ENCODE data around the gene SPDYE3. TPM values are rescaled to one million over a fixed set of nuclear protein-coding genes. Genes with fewer than 3 reads are reported as not detected.

SPDYE3 gene
- total and polyA plus RNA-seq, 2 of the 13 experiments (the other 11 are each of a cell fraction or from before 2014, with no cell fraction given), result not detected

DNA sequence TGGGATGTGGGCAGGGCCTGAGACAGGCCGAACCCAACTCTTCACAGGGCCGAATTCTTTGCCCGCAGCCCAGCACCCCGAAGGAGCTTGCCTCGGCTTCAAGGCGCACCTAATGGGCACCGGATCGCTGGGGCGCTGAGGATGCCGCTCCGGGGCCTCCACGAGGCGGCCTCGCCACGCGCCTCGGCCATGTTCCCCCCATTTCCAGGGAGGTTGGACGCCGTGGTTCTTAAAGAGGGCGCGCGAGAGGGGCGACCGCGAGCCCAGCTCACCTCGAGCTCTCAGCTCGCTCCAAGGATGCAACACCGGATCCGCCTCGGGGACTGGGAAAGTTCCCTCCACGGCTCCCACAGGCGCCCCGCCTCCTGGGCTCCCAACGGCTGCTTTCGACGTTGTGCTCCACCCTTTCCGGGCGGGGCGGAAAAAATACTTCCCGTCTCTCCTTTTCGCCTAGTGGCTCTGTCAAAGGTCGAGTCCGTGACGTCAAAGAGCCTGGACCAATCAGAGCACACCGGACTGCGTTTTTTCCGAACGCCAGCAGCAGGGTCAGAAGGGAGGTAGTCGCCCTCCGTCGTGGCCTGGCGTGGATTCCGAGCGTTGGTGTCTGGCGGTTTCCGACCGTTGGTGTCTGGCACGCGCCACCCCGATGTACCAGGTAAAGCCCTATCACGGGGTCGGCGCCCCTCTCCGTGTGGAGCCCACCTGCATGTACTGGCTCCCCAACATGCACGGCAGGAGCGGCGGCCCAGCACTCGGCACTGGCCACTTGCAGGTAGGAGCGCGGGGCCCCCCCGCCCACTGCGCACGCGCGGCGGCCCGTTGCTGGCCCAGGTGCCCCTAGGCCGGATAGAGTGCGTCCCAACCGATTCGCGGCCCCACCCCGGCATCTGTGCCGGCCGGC is 28.3 kb downstream of the SPDYE3 start (continued):
- TF ChIP-seq RFXAP (CRISPR knock-in tag; IDR thresholded peaks at IDR 0.05; ENCODE audit: borderline replicate concordance), result peak; percentile 95
- TF ChIP-seq ZNF543 (CRISPR knock-in tag; IDR thresholded peaks at IDR 0.05), result peak; percentile 42
- peak; percentile 89 for TF ChIP-seq RBFOX2 (IDR thresholded peaks at IDR 0.05; ENCODE audit: low read depth, low read length)
- peak; percentile 76 for TF ChIP-seq NAIF1 (CRISPR knock-in tag; IDR thresholded peaks at IDR 0.05; ENCODE audit: borderline replicate concordance)
- TF ChIP-seq, protein P1, sequence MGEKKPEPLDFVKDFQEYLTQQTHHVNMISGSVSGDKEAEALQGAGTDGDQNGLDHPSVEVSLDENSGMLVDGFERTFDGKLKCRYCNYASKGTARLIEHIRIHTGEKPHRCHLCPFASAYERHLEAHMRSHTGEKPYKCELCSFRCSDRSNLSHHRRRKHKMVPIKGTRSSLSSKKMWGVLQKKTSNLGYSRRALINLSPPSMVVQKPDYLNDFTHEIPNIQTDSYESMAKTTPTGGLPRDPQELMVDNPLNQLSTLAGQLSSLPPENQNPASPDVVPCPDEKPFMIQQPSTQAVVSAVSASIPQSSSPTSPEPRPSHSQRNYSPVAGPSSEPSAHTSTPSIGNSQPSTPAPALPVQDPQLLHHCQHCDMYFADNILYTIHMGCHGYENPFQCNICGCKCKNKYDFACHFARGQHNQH (CRISPR knock-in tag; IDR thresholded peaks at IDR 0.05), result peak; percentile 77
- TF ChIP-seq RFXANK (CRISPR knock-in tag; IDR thresholded peaks at IDR 0.05), result 0 out of 2 replicates have a peak, but pooled peaks have one; percentile 78
- TF ChIP-seq ZSCAN9 (CRISPR knock-in tag; IDR thresholded peaks at IDR 0.05; ENCODE audit: borderline replicate concordance), result peak; percentile 85; the same call in 1 of the 2 replicates
- TF ChIP-seq ZNF274 (CRISPR knock-in tag; IDR thresholded peaks at IDR 0.05), result peak; percentile 76; the same call in 1 of the 2 replicates
- peak; percentile 60; the same call in 1 of the 2 replicates for TF ChIP-seq ZNF337 (CRISPR knock-in tag; IDR thresholded peaks at IDR 0.05; ENCODE audit: borderline replicate concordance, low read depth)
- peak; percentile 57; the same call in 1 of the 2 replicates for TF ChIP-seq BORCS8-MEF2B (CRISPR knock-in tag; IDR thresholded peaks at IDR 0.05)
- TF ChIP-seq, protein P2, sequence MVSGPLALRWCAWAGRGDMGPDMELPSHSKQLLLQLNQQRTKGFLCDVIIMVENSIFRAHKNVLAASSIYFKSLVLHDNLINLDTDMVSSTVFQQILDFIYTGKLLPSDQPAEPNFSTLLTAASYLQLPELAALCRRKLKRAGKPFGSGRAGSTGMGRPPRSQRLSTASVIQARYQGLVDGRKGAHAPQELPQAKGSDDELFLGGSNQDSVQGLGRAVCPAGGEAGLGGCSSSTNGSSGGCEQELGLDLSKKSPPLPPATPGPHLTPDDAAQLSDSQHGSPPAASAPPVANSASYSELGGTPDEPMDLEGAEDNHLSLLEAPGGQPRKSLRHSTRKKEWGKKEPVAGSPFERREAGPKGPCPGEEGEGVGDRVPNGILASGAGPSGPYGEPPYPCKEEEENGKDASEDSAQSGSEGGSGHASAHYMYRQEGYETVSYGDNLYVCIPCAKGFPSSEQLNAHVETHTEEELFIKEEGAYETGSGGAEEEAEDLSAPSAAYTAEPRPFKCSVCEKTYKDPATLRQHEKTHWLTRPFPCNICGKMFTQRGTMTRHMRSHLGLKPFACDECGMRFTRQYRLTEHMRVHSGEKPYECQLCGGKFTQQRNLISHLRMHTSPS (CRISPR knock-in tag; IDR thresholded peaks at IDR 0.05; ENCODE audit: low read depth), result 0 out of 2 replicates have a peak, but pooled peaks have one; percentile 19
- TF ChIP-seq DMAP1 (CRISPR knock-in tag; IDR thresholded peaks at IDR 0.05), result peak; percentile 95
- TF ChIP-seq, protein P3, sequence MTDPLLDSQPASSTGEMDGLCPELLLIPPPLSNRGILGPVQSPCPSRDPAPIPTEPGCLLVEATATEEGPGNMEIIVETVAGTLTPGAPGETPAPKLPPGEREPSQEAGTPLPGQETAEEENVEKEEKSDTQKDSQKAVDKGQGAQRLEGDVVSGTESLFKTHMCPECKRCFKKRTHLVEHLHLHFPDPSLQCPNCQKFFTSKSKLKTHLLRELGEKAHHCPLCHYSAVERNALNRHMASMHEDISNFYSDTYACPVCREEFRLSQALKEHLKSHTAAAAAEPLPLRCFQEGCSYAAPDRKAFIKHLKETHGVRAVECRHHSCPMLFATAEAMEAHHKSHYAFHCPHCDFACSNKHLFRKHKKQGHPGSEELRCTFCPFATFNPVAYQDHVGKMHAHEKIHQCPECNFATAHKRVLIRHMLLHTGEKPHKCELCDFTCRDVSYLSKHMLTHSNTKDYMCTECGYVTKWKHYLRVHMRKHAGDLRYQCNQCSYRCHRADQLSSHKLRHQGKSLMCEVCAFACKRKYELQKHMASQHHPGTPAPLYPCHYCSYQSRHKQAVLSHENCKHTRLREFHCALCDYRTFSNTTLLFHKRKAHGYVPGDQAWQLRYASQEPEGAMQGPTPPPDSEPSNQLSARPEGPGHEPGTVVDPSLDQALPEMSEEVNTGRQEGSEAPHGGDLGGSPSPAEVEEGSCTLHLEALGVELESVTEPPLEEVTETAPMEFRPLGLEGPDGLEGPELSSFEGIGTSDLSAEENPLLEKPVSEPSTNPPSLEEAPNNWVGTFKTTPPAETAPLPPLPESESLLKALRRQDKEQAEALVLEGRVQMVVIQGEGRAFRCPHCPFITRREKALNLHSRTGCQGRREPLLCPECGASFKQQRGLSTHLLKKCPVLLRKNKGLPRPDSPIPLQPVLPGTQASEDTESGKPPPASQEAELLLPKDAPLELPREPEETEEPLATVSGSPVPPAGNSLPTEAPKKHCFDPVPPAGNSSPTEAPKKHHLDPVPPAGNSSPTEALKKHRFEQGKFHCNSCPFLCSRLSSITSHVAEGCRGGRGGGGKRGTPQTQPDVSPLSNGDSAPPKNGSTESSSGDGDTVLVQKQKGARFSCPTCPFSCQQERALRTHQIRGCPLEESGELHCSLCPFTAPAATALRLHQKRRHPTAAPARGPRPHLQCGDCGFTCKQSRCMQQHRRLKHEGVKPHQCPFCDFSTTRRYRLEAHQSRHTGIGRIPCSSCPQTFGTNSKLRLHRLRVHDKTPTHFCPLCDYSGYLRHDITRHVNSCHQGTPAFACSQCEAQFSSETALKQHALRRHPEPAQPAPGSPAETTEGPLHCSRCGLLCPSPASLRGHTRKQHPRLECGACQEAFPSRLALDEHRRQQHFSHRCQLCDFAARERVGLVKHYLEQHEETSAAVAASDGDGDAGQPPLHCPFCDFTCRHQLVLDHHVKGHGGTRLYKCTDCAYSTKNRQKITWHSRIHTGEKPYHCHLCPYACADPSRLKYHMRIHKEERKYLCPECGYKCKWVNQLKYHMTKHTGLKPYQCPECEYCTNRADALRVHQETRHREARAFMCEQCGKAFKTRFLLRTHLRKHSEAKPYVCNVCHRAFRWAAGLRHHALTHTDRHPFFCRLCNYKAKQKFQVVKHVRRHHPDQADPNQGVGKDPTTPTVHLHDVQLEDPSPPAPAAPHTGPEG (CRISPR knock-in tag; IDR thresholded peaks at IDR 0.05), result peak; percentile 87; the same call in 1 of the 2 replicates
- TF ChIP-seq MED1 (CRISPR knock-in tag; IDR thresholded peaks at IDR 0.05), result peak; percentile 67

Measured in HepG2 (cell line).